Stomach (tissue), 4 donors: ENCODE data around the gene FOXO4.

ENCODE experiments used
- POLR2A ChIP-seq, 4 donors: fragments of 450-650 bp; IDR thresholded peaks; one replicate each; pipeline ENCODE4 v1.6.1; 2016; ENCODE audit warnings: antibody characterized with exemption in 4 of 4, control low read depth in 2 of 4, mild to moderate bottlenecking in 1 of 4, moderate library complexity in 1 of 4
- POLR2AphosphoS5 ChIP-seq, 3 donors: sonication (generic); formaldehyde crosslinking; IDR thresholded peaks; one replicate each; pipeline ENCODE4 v1.6.1; 2016; ENCODE audit warnings: antibody characterized with exemption in 3 of 3
- TF ChIP-seq, protein P1 (sequence below), 7 experiments: fragments of 450-650 bp in 4 of 7; fragments of 200-600 bp in 3 of 7; sonication (generic) in 3 of 7; IDR thresholded peaks; one replicate each; pipeline ENCODE4 v1.5.1; 2016 to 2019; ENCODE audit warnings: antibody characterized with exemption in 7 of 7, control low read depth in 2 of 7, mild to moderate bottlenecking in 1 of 7

DNA sequence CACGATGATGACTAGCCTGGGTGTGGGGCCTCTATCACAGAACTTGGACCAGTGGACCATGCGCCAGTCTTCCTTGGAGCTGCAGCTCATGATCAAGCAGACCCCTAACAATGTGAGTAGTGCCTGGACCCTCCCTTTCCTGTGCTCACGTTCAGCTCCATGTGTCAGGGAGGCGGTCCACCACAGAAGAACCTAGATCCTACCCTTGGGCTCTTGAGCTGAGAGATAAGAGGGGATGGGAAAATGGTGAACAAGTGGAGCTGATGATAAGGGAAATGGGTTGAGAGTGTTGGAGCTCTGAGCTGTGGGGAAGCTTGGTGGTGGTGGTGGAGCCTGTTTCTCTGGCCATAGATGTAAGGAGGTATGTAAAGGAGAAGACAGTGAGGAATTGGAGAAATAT is 35.9 kb downstream of the FOXO4 start:
- TF ChIP-seq POLR2AphosphoS5 (IDR thresholded peaks at IDR 0.05): no peak
- TF ChIP-seq, protein P1, sequence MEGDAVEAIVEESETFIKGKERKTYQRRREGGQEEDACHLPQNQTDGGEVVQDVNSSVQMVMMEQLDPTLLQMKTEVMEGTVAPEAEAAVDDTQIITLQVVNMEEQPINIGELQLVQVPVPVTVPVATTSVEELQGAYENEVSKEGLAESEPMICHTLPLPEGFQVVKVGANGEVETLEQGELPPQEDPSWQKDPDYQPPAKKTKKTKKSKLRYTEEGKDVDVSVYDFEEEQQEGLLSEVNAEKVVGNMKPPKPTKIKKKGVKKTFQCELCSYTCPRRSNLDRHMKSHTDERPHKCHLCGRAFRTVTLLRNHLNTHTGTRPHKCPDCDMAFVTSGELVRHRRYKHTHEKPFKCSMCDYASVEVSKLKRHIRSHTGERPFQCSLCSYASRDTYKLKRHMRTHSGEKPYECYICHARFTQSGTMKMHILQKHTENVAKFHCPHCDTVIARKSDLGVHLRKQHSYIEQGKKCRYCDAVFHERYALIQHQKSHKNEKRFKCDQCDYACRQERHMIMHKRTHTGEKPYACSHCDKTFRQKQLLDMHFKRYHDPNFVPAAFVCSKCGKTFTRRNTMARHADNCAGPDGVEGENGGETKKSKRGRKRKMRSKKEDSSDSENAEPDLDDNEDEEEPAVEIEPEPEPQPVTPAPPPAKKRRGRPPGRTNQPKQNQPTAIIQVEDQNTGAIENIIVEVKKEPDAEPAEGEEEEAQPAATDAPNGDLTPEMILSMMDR (IDR thresholded peaks at IDR 0.05): no peak
- no peak for TF ChIP-seq POLR2A (IDR thresholded peaks at IDR 0.05)
